ENCODE measurements around the gene GRM5.

GRM5 gene

GRCh38 chr11:88806410-88806809, 259.4 kb downstream of the GRM5 start:
- Histone ChIP-seq H3K9ac (no peak overlapping the region), H3K4me2 (ENCODE audit: low read length) (no peak overlapping the region), H3K36me3 (ENCODE audit: control insufficient read depth, insufficient read depth, low read length) (no peaks in the 10 kb centered on the region), H3K27ac (no peak overlapping the region), H3K4me1 (no peaks in the 10 kb centered on the region), H3K9me3 (ENCODE audit: control insufficient read depth, low read length) (no peaks in the 10 kb centered on the region), H2AFZ (no peak overlapping the region), H3K79me2 (no peaks in the 10 kb centered on the region), H3K27me3 (ENCODE audit: control insufficient read depth, insufficient read depth, low read length) (no peaks in the 10 kb centered on the region), H3K4me3 (ENCODE audit: low read depth, low read length) (no peak overlapping the region)
- no peak for TF ChIP-seq CTCF (IDR thresholded peaks at IDR 0.05)

- Histone ChIP-seq H3K79me2 (no peaks in the 10 kb centered on the region), H3K9me3 (ENCODE audit: control insufficient read depth, low read length) (no peaks in the 10 kb centered on the region), H3K27me3 (ENCODE audit: control insufficient read depth, insufficient read depth, low read length) (no peaks in the 10 kb centered on the region), H3K4me3 (ENCODE audit: low read depth, low read length) (no peak overlapping the region), H3K36me3 (ENCODE audit: control insufficient read depth, insufficient read depth, low read length) (no peaks in the 10 kb centered on the region), H3K27ac (no peak overlapping the region), H3K9ac (no peak overlapping the region), H2AFZ (no peak overlapping the region), H3K4me1 (no peaks in the 10 kb centered on the region), H3K4me2 (ENCODE audit: low read length) (no peak overlapping the region)
- TF ChIP-seq CTCF (IDR thresholded peaks at IDR 0.05), result no peak
Observed at GRCh38 chr11:88801484-88802123, 264.2 kb downstream of the GRM5 start.

- H3K27ac ChIP-seq, result no peak overlapping the region
- no peaks in the 10 kb centered on the region for H3K9me3 ChIP-seq (ENCODE audit: control insufficient read depth, low read length)
- H3K4me2 ChIP-seq (ENCODE audit: low read length), result no peak overlapping the region
- H2AFZ ChIP-seq, result no peak overlapping the region
- H3K4me3 ChIP-seq (ENCODE audit: low read depth, low read length), result no peak overlapping the region
- H3K79me2 ChIP-seq, result no peaks in the 10 kb centered on the region
- no peaks in the 10 kb centered on the region for H3K36me3 ChIP-seq (ENCODE audit: control insufficient read depth, insufficient read depth, low read length)
- H3K9ac ChIP-seq, result no peak overlapping the region
- TF ChIP-seq CTCF (IDR thresholded peaks at IDR 0.05), result no peak
- no peaks in the 10 kb centered on the region for H3K27me3 ChIP-seq (ENCODE audit: control insufficient read depth, insufficient read depth, low read length)
- no peaks in the 10 kb centered on the region for H3K4me1 ChIP-seq
Observed at GRCh38 chr11:88799771-88800500, 265.8 kb downstream of the GRM5 start.

GRCh38 chr11:88790182-88790581, 275.6 kb downstream of the GRM5 start:
- Histone ChIP-seq H3K4me2 (ENCODE audit: low read length) (no peak overlapping the region), H3K9me3 (ENCODE audit: control insufficient read depth, low read length) (no peaks in the 10 kb centered on the region), H3K36me3 (ENCODE audit: control insufficient read depth, insufficient read depth, low read length) (no peaks in the 10 kb centered on the region), H3K27me3 (ENCODE audit: control insufficient read depth, insufficient read depth, low read length) (no peaks in the 10 kb centered on the region), H3K4me1 (no peaks in the 10 kb centered on the region), H3K4me3 (ENCODE audit: low read depth, low read length) (no peak overlapping the region), H2AFZ (no peak overlapping the region), H3K27ac (no peak overlapping the region), H3K79me2 (no peaks in the 10 kb centered on the region), H3K9ac (no peak overlapping the region)
- no peak for TF ChIP-seq CTCF (IDR thresholded peaks at IDR 0.05)

- no peak overlapping the region for H3K9ac ChIP-seq
- no peak overlapping the region for H3K27ac ChIP-seq
- H2AFZ ChIP-seq, result no peak overlapping the region
- H3K4me3 ChIP-seq (ENCODE audit: low read depth, low read length), result no peak overlapping the region
- TF ChIP-seq CTCF (IDR thresholded peaks at IDR 0.05), result no peak
- no peaks in the 10 kb centered on the region for H3K79me2 ChIP-seq
- no peaks in the 10 kb centered on the region for H3K4me1 ChIP-seq
- no peaks in the 10 kb centered on the region for H3K36me3 ChIP-seq (ENCODE audit: control insufficient read depth, insufficient read depth, low read length)
- no peaks in the 10 kb centered on the region for H3K27me3 ChIP-seq (ENCODE audit: control insufficient read depth, insufficient read depth, low read length)
- no peaks in the 10 kb centered on the region for H3K9me3 ChIP-seq (ENCODE audit: control insufficient read depth, low read length)
- no peak overlapping the region for H3K4me2 ChIP-seq (ENCODE audit: low read length)
Observed at GRCh38 chr11:88779577-88779976, 286.2 kb downstream of the GRM5 start.

All from parathyroid adenoma (tissue), 2 donors.